A673 (cell line): ENCODE measurements around the gene ARSA. TPM values are rescaled to one million over a fixed set of nuclear protein-coding genes. Genes with fewer than 3 reads are reported as not detected.

Source experiments
- BruUV-seq: library from RNA; stranded (reverse); fragments of 400-500 nt; replicated peaks from 2 replicates; lab custom pipeline; 2021; lab: Mats Ljungman, UMichigan
- CTCF ChIA-PET: fragments of 300-600 bp; sonication (Branson Sonifier 250); formaldehyde crosslinking; loops from one replicate; lab custom pipeline; 2022; ENCODE audit warnings: antibody characterized with exemption; lab: Charles Lee
- POLR2A ChIA-PET: fragments of 300-600 bp; sonication (Branson Sonifier 250); formaldehyde crosslinking; loops from one replicate; lab custom pipeline; 2022; ENCODE audit warnings: antibody characterized with exemption; ENCODE audit not compliant: low non-redundant PET; lab: Charles Lee
- DNase-seq: peaks from one replicate; pipeline ENCODE4 v3.0.0-alpha.2; 2015; ENCODE audit warnings: low spot score
- H3K27ac ChIP-seq: fragments of 200-600 bp; sonication (generic); 2 replicates; pipeline ENCODE4 v1.5.1; 2016; ENCODE audit warnings: mixed run types, low read depth, mild to moderate bottlenecking, mixed read lengths, antibody characterized with exemption, low read length; ENCODE audit not compliant: poor library complexity, severe bottlenecking
- H3K27me3 ChIP-seq: fragments of 200-600 bp; sonication (generic); replicated peaks from 2 replicates; pipeline ENCODE4 v1.6.1; 2017; ENCODE audit warnings: mixed run types, low read depth, mild to moderate bottlenecking, mixed read lengths, antibody characterized with exemption, low read length; ENCODE audit not compliant: insufficient read depth, poor library complexity
- H3K36me3 ChIP-seq: fragments of 200-600 bp; sonication (generic); 2 replicates; pipeline ENCODE4 v1.6.1; 2016; ENCODE audit warnings: mixed run types, mild to moderate bottlenecking, mixed read lengths, antibody characterized with exemption, low read length; ENCODE audit not compliant: insufficient read depth, poor library complexity, severe bottlenecking
- H3K4me1 ChIP-seq: fragments of 200-600 bp; sonication (generic); 2 replicates; pipeline ENCODE4 v1.6.1; 2017; ENCODE audit warnings: mixed run types, mild to moderate bottlenecking, mixed read lengths, antibody characterized with exemption, low read length; ENCODE audit not compliant: insufficient read depth, poor library complexity, severe bottlenecking
- H3K4me3 ChIP-seq: fragments of 200-600 bp; sonication (generic); 2 replicates; pipeline ENCODE4 v1.5.1; 2016; ENCODE audit warnings: low read depth, mixed run types, mild to moderate bottlenecking, mixed read lengths, low read length; ENCODE audit not compliant: poor library complexity, severe bottlenecking
- H3K9me3 ChIP-seq: fragments of 200-600 bp; sonication (generic); 2 replicates; pipeline ENCODE4 v1.6.1; 2016; ENCODE audit warnings: mixed run types, low read depth, mild to moderate bottlenecking, mixed read lengths, antibody characterized with exemption, low read length; ENCODE audit not compliant: poor library complexity, severe bottlenecking
- CTCF ChIP-seq: fragments of 300-800, 200-600 bp; sonication (generic); conservative IDR thresholded peaks from 2 replicates; pipeline ENCODE4 v1.5.1; 2017; ENCODE audit warnings: low read depth, mild to moderate bottlenecking, antibody characterized with exemption, low read length, moderate library complexity, mixed read lengths
- EZH2 ChIP-seq: fragments of 200-600 bp; sonication (generic); IDR thresholded peaks from 2 replicates; pipeline ENCODE4 v1.6.1; 2017; ENCODE audit warnings: borderline replicate concordance, low read depth, mild to moderate bottlenecking, mixed read lengths, antibody characterized with exemption, low read length; ENCODE audit not compliant: poor library complexity, severe bottlenecking
- intact Hi-C: fragments of 100-400 bp; cut with micrococcal nuclease; formaldehyde crosslinking; loops from one replicate; pipeline ENCODE4 v1.10.0; 2022; ENCODE audit not compliant: unreplicated experiment
- total RNA-seq: library from RNA; stranded (reverse); gene quantifications from 2 replicates; pipeline ENCODE4 v1.2.3, GENCODE V29; 2021

ARSA gene
- total RNA-seq, 1 experiment from 2014 or later = 15.6 TPM

- DNase-seq = peak; percentile 43
- Histone ChIP-seq H3K36me3 (no peaks in the 10 kb centered on the region), H3K9me3 (no peaks in the 10 kb centered on the region), H3K27me3 (peaks cover 7% of the 10 kb centered on the region), H3K27ac (no peak overlapping the region), H3K4me3 (peak overlapping the region; percentile 47), H3K4me1 (peaks cover 5% of the 10 kb centered on the region)
- TF ChIP-seq EZH2 (no peak), CTCF (no peak)
- CTCF ChIA-PET = no interaction called here
- intact Hi-C loops = no loop called here
- BruUV-seq = no TSS peak
- POLR2A ChIA-PET = no interaction called here
Measured at GRCh38 chr22:50673231-50674129, 45.5 kb upstream of the ARSA start.

GRCh38 chr22:50672471-50673230 lies 44.7 kb upstream of the ARSA start, which contains the start of gene SHANK3:
Gene SHANK3 (plus strand): TSS chr22:50672823.
- peaks cover 12% of the 10 kb centered on the region for H3K27me3 ChIP-seq
- ChIA-PET POLR2A (no interaction called here), CTCF (no interaction called here)
- H3K4me1 ChIP-seq = peaks cover 5% of the 10 kb centered on the region
- H3K27ac ChIP-seq = no peak within 1 kb of the TSS
- DNase-seq = no peak
- no peaks in the 10 kb centered on the region for H3K9me3 ChIP-seq
- no peak for TF ChIP-seq EZH2
- TF ChIP-seq CTCF = no peak
- no TSS peak for BruUV-seq
- H3K36me3 ChIP-seq = no peaks in the 10 kb centered on the region
- peak within 1 kb of the TSS; percentile 47 for H3K4me3 ChIP-seq
- intact Hi-C loops = no loop called here

- POLR2A ChIA-PET = no interaction called here
- BruUV-seq = no TSS peak
Measured at GRCh38 chr22:50672041-50672440, 44.1 kb upstream of the ARSA start.

More at GRCh38 chr22:50672041-50672440, 44.1 kb upstream of the ARSA start:
- no peak for DNase-seq
- intact Hi-C loops = no loop called here
- H3K4me1 ChIP-seq = peaks cover 5% of the 10 kb centered on the region
- CTCF ChIA-PET = no interaction called here
- no peaks in the 10 kb centered on the region for H3K36me3 ChIP-seq
- H3K27ac ChIP-seq = no peak overlapping the region
- no peak overlapping the region for H3K4me3 ChIP-seq
- peaks cover 12% of the 10 kb centered on the region for H3K27me3 ChIP-seq
- H3K9me3 ChIP-seq = no peaks in the 10 kb centered on the region
- no peak for TF ChIP-seq EZH2
- no peak for TF ChIP-seq CTCF
